ENCODE data around the gene LRP6.
"Not testable (repeated sequence)": the region's sequence is repeated elsewhere in the genome, so short reads cannot be mapped to it uniquely, and the experiment has no call there.

LRP6 gene

DNA sequence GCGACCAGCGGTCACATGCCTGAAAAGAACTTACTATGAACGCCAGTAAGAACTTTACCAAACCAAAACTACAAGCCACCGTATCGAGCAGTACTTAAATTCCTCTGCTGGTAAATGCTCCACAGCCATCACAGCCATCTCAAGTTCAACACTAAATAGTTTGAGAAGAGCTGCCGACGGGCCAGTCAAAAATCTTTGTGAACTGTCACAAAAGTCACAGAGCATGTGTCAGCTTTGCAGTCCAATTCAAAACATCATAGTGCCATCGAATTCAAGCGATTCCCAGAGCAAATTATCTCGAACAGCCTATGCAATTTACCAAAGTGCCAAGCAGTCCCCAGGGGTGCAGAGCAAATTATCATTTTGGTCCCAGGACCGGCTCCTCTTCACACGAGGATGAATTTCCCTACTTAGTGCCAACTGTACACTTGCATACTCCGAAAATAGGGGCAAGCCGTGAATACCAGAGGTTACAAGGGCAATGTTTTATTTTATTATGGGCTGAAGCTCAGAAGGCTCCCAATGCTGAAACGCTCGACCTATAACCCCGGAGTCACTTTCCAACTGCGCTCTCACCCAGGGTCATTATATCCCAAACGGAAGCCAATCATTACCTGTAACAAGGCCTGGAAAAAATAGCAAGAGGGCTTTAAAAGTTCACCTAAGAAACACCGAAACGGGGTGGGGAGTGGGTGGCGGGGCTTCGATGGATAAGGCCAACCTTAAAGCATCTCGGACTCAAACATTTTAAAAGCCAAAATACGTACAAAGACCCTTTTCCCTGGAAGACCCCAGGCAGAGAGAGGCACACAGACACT, 1.1 kb downstream of the LRP6 start:
- Histone ChIP-seq H3K4me1 (ENCODE audit: control insufficient read depth in 2 of 2, insufficient read depth in 1 of 2, low read depth in 1 of 2, low read length in 2 of 2) (peaks cover 3 to 5% of the 10 kb centered on the region in 2 donors), H3K18ac (ENCODE audit: low read length) (peak overlapping the region; percentile 93), H2BK15ac (ENCODE audit: low read length) (no peak overlapping the region), H4K8ac (ENCODE audit: low read depth, low read length) (no peak overlapping the region), H3K4me3 (ENCODE audit: low read length in 2 of 2) (peak overlapping the region; percentile 96 to 99), H3K79me1 (ENCODE audit: low read depth, low read length) (peaks cover 5% of the 10 kb centered on the region), H3K4me2 (ENCODE audit: insufficient read depth, low read length, poor library complexity, severe bottlenecking) (peak overlapping the region; percentile 69), H3K27me3 (ENCODE audit: control insufficient read depth in 3 of 3, insufficient read depth in 3 of 3, low read depth in 1 of 3, low read length in 3 of 3) (no peaks in the 10 kb centered on the region), H3K27ac (replicated peaks; ENCODE audit: low read length) (peak overlapping the region; percentile 100), H3K9me3 (replicated peaks in 1 of 2; ENCODE audit: control insufficient read depth in 2 of 2, insufficient read depth in 1 of 2, low read depth in 1 of 2, low read length in 2 of 2) (peaks cover 0 to 7% of the 10 kb centered on the region in 2 donors), H3K36me3 (replicated peaks in 1 of 2; ENCODE audit: control insufficient read depth in 2 of 2, insufficient read depth in 2 of 2, low read length in 2 of 2) (peaks cover 0 to 5% of the 10 kb centered on the region in 2 donors), H2AFZ (ENCODE audit: low read length) (peak overlapping the region; percentile 99), H3K4ac (ENCODE audit: low read length) (no peak overlapping the region), H2BK12ac (ENCODE audit: low read length) (no peak overlapping the region), H2AK5ac (ENCODE audit: low read depth, low read length) (peak overlapping the region; percentile 4), H3K14ac (ENCODE audit: low read length) (no peak overlapping the region), H2BK5ac (ENCODE audit: low read length) (peak overlapping the region; percentile 100), H3K9ac (ENCODE audit: low read depth, low read length, poor library complexity) (peak overlapping the region; percentile 100), H4K91ac (ENCODE audit: low read depth, low read length, poor library complexity) (no peak overlapping the region), H3K23ac (ENCODE audit: low read depth, low read length, poor library complexity) (no peak overlapping the region), H2BK120ac (ENCODE audit: low read depth, low read length) (no peak overlapping the region)
- WGBS, 2 donors (ENCODE audit: extremely low coverage in 2 of 2, insufficient read length in 2 of 2, insufficient replicate concordance in 1 of 2) = no CpG with 5 or more reads among the region's 25 CpGs
- no peak for DNase-seq (ENCODE audit: low spot score)

DNA sequence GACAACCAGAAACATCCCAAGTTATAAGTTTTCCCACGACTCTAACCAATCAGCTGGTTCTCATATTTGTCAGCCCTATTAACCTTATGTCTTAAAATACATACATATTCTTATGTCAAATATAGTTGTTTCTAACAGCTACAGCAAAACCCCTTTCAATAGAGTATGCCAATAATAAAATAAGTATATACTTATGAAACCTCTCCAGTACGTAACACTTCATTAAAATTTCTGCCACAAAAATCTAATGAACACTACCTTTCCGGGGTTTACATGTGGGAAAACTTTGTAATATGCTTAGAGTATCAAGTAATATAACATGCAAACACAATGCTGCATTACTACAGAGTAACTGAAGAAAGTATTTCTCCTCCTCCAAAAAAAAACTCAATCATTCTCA, 1.8 kb downstream of the LRP6 start:
- H3K18ac ChIP-seq (ENCODE audit: low read length) = no peak overlapping the region
- no CpG with 5 or more reads among the region's 3 CpGs for WGBS, 2 donors (ENCODE audit: extremely low coverage in 2 of 2, insufficient read length in 2 of 2, insufficient replicate concordance in 1 of 2)
- H4K91ac ChIP-seq (ENCODE audit: low read depth, low read length, poor library complexity) = no peak overlapping the region
- no peak overlapping the region for H3K4ac ChIP-seq (ENCODE audit: low read length)
- H3K4me3 ChIP-seq (ENCODE audit: low read length in 2 of 2) = peak overlapping the region in 1 of 2 donors; percentile 99
- no peak overlapping the region for H3K14ac ChIP-seq (ENCODE audit: low read length)
- H2BK12ac ChIP-seq (ENCODE audit: low read length) = no peak overlapping the region
- DNase-seq (ENCODE audit: low spot score) = no peak
- no peaks in the 10 kb centered on the region for H3K27me3 ChIP-seq (ENCODE audit: control insufficient read depth in 3 of 3, insufficient read depth in 3 of 3, low read depth in 1 of 3, low read length in 3 of 3)
- H2AFZ ChIP-seq (ENCODE audit: low read length) = no peak overlapping the region
- H2AK5ac ChIP-seq (ENCODE audit: low read depth, low read length) = no peak overlapping the region
- H4K8ac ChIP-seq (ENCODE audit: low read depth, low read length) = no peak overlapping the region
- H3K4me1 ChIP-seq (ENCODE audit: control insufficient read depth in 2 of 2, insufficient read depth in 1 of 2, low read depth in 1 of 2, low read length in 2 of 2) = peaks cover 3 to 5% of the 10 kb centered on the region in 2 donors
- no peak overlapping the region for H3K23ac ChIP-seq (ENCODE audit: low read depth, low read length, poor library complexity)
- H3K4me2 ChIP-seq (ENCODE audit: insufficient read depth, low read length, poor library complexity, severe bottlenecking) = peak overlapping the region; percentile 26
- peaks cover 0 to 5% of the 10 kb centered on the region in 2 donors for H3K36me3 ChIP-seq (replicated peaks in 1 of 2; ENCODE audit: control insufficient read depth in 2 of 2, insufficient read depth in 2 of 2, low read length in 2 of 2)
- no peak overlapping the region for H2BK5ac ChIP-seq (ENCODE audit: low read length)
- no peak overlapping the region for H2BK120ac ChIP-seq (ENCODE audit: low read depth, low read length)
- peaks cover 0 to 11% of the 10 kb centered on the region in 2 donors for H3K9me3 ChIP-seq (replicated peaks in 1 of 2; ENCODE audit: control insufficient read depth in 2 of 2, insufficient read depth in 1 of 2, low read depth in 1 of 2, low read length in 2 of 2)
- H3K79me1 ChIP-seq (ENCODE audit: low read depth, low read length) = peaks cover 5% of the 10 kb centered on the region
- no peak overlapping the region for H3K27ac ChIP-seq (replicated peaks; ENCODE audit: low read length)
- no peak overlapping the region for H3K9ac ChIP-seq (ENCODE audit: low read depth, low read length, poor library complexity)
- H2BK15ac ChIP-seq (ENCODE audit: low read length) = no peak overlapping the region

DNA sequence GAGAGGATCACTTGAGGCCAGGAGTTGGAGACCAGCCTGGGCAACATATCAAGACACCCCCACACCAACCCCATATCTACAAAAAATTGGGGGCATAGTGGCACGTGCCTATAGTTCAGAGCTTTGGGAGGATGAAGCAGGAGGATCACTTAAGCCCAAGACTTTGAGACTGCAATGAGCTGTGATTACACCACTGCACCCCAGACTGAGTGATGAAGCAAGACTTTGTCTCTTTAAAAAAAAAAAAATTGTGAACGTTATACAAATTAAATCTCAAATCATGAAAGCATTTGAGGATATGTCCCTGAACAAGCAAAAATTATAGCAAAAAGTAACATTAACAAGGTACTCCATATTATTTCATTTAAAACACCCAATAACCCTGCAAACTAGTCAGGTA, 2.9 kb downstream of the LRP6 start:
- Histone ChIP-seq H3K79me1 (ENCODE audit: low read depth, low read length) (peaks cover 6% of the 10 kb centered on the region), H2BK15ac (ENCODE audit: low read length) (no peak overlapping the region), H3K4ac (ENCODE audit: low read length) (no peak overlapping the region), H2BK12ac (ENCODE audit: low read length) (no peak overlapping the region), H3K9ac (ENCODE audit: low read depth, low read length, poor library complexity) (no peak overlapping the region), H3K27me3 (ENCODE audit: control insufficient read depth in 3 of 3, insufficient read depth in 3 of 3, low read depth in 1 of 3, low read length in 3 of 3) (no peaks in the 10 kb centered on the region), H3K14ac (ENCODE audit: low read length) (peak overlapping the region; percentile 21), H3K4me1 (ENCODE audit: control insufficient read depth in 2 of 2, insufficient read depth in 1 of 2, low read depth in 1 of 2, low read length in 2 of 2) (peaks cover 3 to 5% of the 10 kb centered on the region in 2 donors), H2AK5ac (ENCODE audit: low read depth, low read length) (no peak overlapping the region), H3K23ac (ENCODE audit: low read depth, low read length, poor library complexity) (no peak overlapping the region), H3K27ac (replicated peaks; ENCODE audit: low read length) (no peak overlapping the region), H2BK5ac (ENCODE audit: low read length) (no peak overlapping the region), H2AFZ (ENCODE audit: low read length) (no peak overlapping the region), H3K36me3 (replicated peaks in 1 of 2; ENCODE audit: control insufficient read depth in 2 of 2, insufficient read depth in 2 of 2, low read length in 2 of 2) (peaks cover 0 to 9% of the 10 kb centered on the region in 2 donors), H3K9me3 (replicated peaks in 1 of 2; ENCODE audit: control insufficient read depth in 2 of 2, insufficient read depth in 1 of 2, low read depth in 1 of 2, low read length in 2 of 2) (peaks cover 0 to 11% of the 10 kb centered on the region in 2 donors), H4K91ac (ENCODE audit: low read depth, low read length, poor library complexity) (no peak overlapping the region), H4K8ac (ENCODE audit: low read depth, low read length) (no peak overlapping the region), H2BK120ac (ENCODE audit: low read depth, low read length) (no peak overlapping the region), H3K18ac (ENCODE audit: low read length) (no peak overlapping the region), H3K4me2 (ENCODE audit: insufficient read depth, low read length, poor library complexity, severe bottlenecking) (no peak overlapping the region), H3K4me3 (ENCODE audit: low read length in 2 of 2) (no peak overlapping the region)
- no CpG with 5 or more reads among the region's 2 CpGs for WGBS, 2 donors (ENCODE audit: extremely low coverage in 2 of 2, insufficient read length in 2 of 2, insufficient replicate concordance in 1 of 2)
- DNase-seq (ENCODE audit: low spot score) = no peak

- DNase-seq (ENCODE audit: low spot score); H3K9me3 ChIP-seq (replicated peaks in 1 of 2; ENCODE audit: control insufficient read depth in 2 of 2, insufficient read depth in 1 of 2, low read depth in 1 of 2, low read length in 2 of 2): not testable (repeated sequence)
These were observed 10.5 kb downstream of the LRP6 start for GRCh38 chr12:12256291-12256757.

More at GRCh38 chr12:12256291-12256757, 10.5 kb downstream of the LRP6 start:
- Histone ChIP-seq H4K8ac (ENCODE audit: low read depth, low read length) (peak overlapping the region; percentile 43), H3K36me3 (replicated peaks in 1 of 2; ENCODE audit: control insufficient read depth in 2 of 2, insufficient read depth in 2 of 2, low read length in 2 of 2) (peaks cover 0 to 12% of the 10 kb centered on the region in 2 donors)
- H3K79me1 ChIP-seq (ENCODE audit: low read depth, low read length); H3K18ac ChIP-seq (ENCODE audit: low read length); H2BK120ac ChIP-seq (ENCODE audit: low read depth, low read length); H3K4me2 ChIP-seq (ENCODE audit: insufficient read depth, low read length, poor library complexity, severe bottlenecking); H3K14ac ChIP-seq (ENCODE audit: low read length); H3K27me3 ChIP-seq (ENCODE audit: control insufficient read depth in 3 of 3, insufficient read depth in 3 of 3, low read depth in 1 of 3, low read length in 3 of 3); H3K9ac ChIP-seq (ENCODE audit: low read depth, low read length, poor library complexity); H2BK12ac ChIP-seq (ENCODE audit: low read length); H3K4ac ChIP-seq (ENCODE audit: low read length); H3K27ac ChIP-seq (replicated peaks; ENCODE audit: low read length); H3K23ac ChIP-seq (ENCODE audit: low read depth, low read length, poor library complexity); H3K4me1 ChIP-seq (ENCODE audit: control insufficient read depth in 2 of 2, insufficient read depth in 1 of 2, low read depth in 1 of 2, low read length in 2 of 2); H2AFZ ChIP-seq (ENCODE audit: low read length); H2BK15ac ChIP-seq (ENCODE audit: low read length); H2BK5ac ChIP-seq (ENCODE audit: low read length); H2AK5ac ChIP-seq (ENCODE audit: low read depth, low read length); H4K91ac ChIP-seq (ENCODE audit: low read depth, low read length, poor library complexity); H3K4me3 ChIP-seq (ENCODE audit: low read length in 2 of 2): not testable (repeated sequence)
- WGBS, 2 donors (ENCODE audit: extremely low coverage in 2 of 2, insufficient read length in 2 of 2, insufficient replicate concordance in 1 of 2) = no CpG with 5 or more reads among the region's 6 CpGs

All from neuronal stem cell (in vitro differentiated cells).